NCI-H1417 (cell line): Measurements from ENCODE around the gene LRRC30.
A peak's percentile ranks its signal among the peaks of the same experiment; 100 is the strongest.

ENCODE experiments used
- DNase-seq, 3 experiments: peaks; one replicate each; lab custom pipeline; 2025; lab: John Stamatoyannopoulos, UW

The LRRC30 gene

DNA sequence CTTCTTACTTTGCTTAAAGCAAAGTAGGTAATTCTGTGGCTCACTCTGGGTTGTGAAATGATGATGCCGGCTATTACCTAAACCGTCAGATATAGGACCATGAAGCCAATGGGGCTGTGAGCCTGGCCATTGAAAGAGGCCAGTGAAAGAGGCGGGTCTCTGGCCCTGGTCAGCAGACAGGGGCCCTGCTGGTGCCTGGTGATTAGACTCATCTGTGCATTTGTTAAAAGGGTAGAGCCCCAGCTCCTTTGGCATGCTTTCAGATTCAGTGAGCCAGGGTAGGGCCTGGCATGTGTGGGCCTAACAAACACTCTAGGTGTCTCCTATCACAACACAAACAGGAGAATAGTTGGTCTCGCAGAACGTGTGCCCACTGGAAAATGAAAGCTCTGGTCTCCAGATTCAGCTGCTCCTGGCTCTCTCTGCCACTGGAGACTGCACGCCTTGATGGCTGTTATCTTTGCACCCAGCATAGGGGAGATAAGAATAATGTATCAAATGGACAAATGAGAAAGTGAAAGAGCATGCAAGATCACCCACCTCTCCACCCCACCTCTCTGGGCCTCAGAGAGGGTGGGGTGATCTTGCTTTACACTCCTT lies 6.9 kb downstream of the LRRC30 start:
- DNase-seq: no peak

- DNase-seq: no peak
These were observed 12.0 kb downstream of the LRRC30 start for GRCh38 chr18:7242926-7243325.

GRCh38 chr18:7248877-7249276 lies 18.0 kb downstream of the LRRC30 start:
- DNase-seq: no peak

DNA sequence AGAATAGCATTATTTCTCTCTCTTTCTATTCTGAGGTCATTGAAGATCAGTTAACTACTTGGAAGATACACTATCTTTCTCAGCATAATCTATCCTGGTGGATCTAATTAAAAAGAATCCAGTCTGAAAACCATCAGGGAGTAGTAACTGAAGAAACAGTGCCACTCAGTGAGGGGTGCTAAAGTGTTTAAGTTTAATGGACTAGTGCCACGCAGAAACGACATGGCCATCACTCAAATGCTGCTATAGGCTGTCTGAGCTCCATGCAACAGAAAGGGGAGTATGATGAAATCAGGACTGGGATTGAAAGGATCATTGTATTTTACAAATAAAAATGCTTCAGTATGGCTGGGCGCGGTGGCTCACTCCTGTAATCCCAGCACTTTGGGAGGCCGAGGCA lies 23.3 kb downstream of the LRRC30 start:
- no peak for DNase-seq

DNA sequence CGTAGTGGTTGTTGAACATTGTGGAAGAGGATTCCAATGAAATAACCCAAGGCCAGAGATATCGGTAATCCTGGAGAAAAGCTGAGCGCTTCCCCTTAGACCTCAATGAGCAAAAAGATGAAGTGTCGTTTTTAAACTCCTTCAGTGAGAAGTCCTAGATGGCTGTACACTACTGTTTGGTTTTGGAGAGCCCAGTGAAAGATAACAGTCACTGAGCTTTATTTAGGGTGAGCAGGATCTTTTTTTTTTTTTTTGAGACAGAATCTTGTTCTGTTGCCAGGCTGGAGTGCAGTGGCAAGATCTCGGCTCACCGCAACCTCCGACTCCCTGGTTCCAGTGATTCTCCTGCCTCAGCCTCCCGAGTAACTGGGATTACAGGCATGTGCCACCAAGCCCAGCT lies 24.2 kb downstream of the LRRC30 start:
- no peak for DNase-seq

- DNase-seq: no peak
These were observed 24.8 kb downstream of the LRRC30 start for GRCh38 chr18:7255643-7256042.

DNA sequence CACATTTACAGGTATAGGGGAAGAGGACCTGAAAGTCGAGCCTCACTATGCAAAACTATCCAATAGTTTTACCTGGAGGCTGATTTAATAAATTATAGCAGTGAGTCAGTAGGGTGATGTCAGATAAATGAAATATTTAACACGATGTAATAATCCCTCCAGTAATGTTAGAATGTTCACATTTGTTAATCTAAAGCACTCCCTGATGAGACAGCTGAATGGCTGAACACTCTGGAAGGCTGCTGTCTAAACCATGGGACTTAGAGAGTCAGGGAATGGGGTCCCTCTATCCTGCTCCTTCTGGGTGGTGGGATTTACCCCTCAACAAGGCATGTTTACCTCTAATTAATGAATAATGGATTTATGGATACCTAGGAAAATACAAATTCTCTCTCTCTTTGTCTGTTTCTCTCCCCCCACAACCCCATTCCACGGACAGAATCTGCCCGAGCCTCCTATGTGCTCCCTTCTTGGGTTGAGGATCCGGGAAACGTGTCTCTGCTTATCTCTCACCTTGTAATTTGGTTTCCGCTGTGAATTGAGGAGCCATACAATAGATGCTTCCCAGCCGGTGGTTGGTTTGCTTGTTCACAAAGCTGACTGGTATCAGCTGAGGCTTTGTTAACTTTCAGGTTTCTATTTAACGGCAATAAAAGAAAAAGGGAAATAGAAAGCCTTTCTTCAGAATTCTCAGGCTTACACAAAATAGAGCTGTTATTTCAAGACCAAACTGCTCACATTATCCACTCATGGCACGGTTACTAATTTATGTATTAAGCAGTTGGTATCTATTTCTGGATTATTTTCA lies 25.9 kb downstream of the LRRC30 start:
- DNase-seq: no peak

- no peak for DNase-seq
These were observed 26.5 kb downstream of the LRRC30 start for GRCh38 chr18:7257426-7257740.

- peak in 1 of 3 experiments; percentile 8 for DNase-seq
These were observed 28.6 kb downstream of the LRRC30 start for GRCh38 chr18:7259475-7259874.

DNA sequence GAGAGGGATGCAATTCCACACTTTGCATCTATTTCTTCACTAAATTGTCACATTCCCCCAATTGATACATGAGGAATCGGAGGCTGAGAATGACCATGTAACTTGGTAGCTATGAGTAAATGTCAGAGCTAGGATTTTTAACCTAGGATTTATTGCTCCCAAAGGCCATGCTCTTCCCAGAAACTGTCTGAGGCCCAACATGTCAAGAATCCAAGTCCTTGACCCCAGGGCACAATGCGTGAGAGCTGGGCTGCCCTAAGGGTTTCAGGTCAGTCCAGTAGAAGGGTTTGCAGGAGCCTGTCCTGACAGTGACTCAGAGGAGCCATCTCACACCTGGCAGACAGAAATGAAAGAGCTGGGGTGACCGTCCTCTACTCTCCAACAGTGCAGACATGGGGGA lies 30.3 kb downstream of the LRRC30 start:
- no peak for DNase-seq

DNA sequence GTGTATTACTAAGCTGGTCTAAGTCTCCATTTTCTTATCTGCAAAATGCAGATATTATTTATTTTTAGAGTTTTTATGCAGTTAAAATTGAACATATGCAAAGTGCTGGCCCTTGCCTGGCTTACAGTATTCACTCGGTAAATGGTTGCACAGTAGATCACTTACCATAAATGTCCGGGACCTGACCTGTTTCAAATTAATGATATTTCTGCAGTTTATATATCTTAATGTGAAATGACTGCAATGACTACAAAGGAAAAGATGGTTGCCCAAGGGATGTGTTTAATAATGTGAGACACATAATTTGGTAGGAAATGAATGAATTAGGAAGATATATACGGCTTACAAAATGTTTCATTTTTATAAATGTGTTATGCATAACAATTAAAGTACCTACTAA lies 37.1 kb downstream of the LRRC30 start:
- DNase-seq: no peak

- no peak for DNase-seq
These were observed 39.1 kb downstream of the LRRC30 start for GRCh38 chr18:7269942-7270341.

- peak; percentile 57 to 82 (median 62) for DNase-seq
These were observed 41.6 kb downstream of the LRRC30 start for GRCh38 chr18:7272311-7273049.

DNA sequence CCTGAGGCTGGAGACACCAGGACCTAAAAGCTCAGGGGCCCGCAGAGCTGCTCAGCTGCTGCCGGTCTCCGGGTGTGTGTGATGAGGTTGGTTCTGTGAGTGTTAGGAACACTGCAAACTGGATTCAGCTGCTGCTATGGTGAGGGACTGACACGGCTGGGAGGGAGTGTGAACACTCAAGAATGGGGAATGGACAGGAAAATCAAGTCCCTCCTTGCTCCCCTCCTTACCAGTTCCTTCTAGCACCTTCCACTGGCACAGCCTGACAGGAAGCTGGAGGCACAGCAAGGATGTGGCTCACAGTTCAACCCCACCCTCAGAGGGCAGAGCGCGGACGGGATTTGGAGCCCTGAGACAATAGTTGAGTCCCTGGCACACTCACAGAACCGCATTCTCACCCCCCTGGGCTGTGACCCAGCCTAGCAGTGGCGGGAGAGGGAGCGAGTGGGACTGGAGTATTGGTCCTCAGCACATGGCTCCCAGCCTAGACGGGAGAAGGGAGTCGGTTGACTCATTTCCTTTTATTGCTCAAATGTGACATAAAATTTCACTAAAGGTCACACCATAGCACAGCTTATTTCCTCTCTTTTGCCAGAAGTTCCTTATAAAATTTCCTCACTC lies 42.5 kb downstream of the LRRC30 start:
- DNase-seq: peak in 2 of 3 experiments; percentile 28 to 40

GRCh38 chr18:7281579-7281978 lies 50.7 kb downstream of the LRRC30 start:
- DNase-seq: no peak
